Left kidney (tissue), 2 donors: Measurements from ENCODE around the gene NOTCH3. TPM values are rescaled to one million over a fixed set of nuclear protein-coding genes. Genes with fewer than 3 reads are reported as not detected.

Experiments
- DNase-seq: peaks from one replicate; pipeline ENCODE4 v3.0.0-alpha.2; 2013
- polyA plus RNA-seq: library from polyadenylated mRNA; unstranded; fragments of 120-200 nt; gene quantifications from one replicate; pipeline ENCODE4 v1.2.1, GENCODE V29; 2013; ENCODE audit not compliant: insufficient read length

Gene NOTCH3
- polyA plus RNA-seq, 1 donor: 102 TPM

GRCh38 chr19:15197275-15197941, 3.4 kb downstream of the NOTCH3 start:
- DNase-seq: no peak

GRCh38 chr19:15196360-15197005, 4.3 kb downstream of the NOTCH3 start:
- no peak for DNase-seq

- peak; percentile 62 for DNase-seq
These were observed 5.1 kb downstream of the NOTCH3 start for GRCh38 chr19:15195371-15196334.

GRCh38 chr19:15194938-15195337, 5.9 kb downstream of the NOTCH3 start:
- DNase-seq: no peak

- DNase-seq: no peak
These were observed 8.8 kb downstream of the NOTCH3 start for GRCh38 chr19:15191982-15192381.

- DNase-seq: no peak
These were observed 9.3 kb downstream of the NOTCH3 start for GRCh38 chr19:15191514-15191913.

GRCh38 chr19:15188851-15189250, 11.9 kb downstream of the NOTCH3 start:
- no peak for DNase-seq

GRCh38 chr19:15187026-15188007, 13.5 kb downstream of the NOTCH3 start:
- no peak for DNase-seq

GRCh38 chr19:15185188-15185587, 15.6 kb downstream of the NOTCH3 start:
- no peak for DNase-seq

- DNase-seq: no peak
These were observed 16.0 kb downstream of the NOTCH3 start for GRCh38 chr19:15184776-15185175.

GRCh38 chr19:15181394-15181793, 19.4 kb downstream of the NOTCH3 start:
- DNase-seq: no peak

- no peak for DNase-seq
These were observed 20.1 kb downstream of the NOTCH3 start for GRCh38 chr19:15180451-15181390.

GRCh38 chr19:15178629-15179308, 22.0 kb downstream of the NOTCH3 start:
- no peak for DNase-seq

GRCh38 chr19:15177269-15178116, 23.3 kb downstream of the NOTCH3 start:
- DNase-seq: peak; percentile 76

GRCh38 chr19:15175609-15176008, 25.2 kb downstream of the NOTCH3 start:
- no peak for DNase-seq

GRCh38 chr19:15173746-15174404, 26.9 kb downstream of the NOTCH3 start:
- no peak for DNase-seq

GRCh38 chr19:15170345-15170744, 30.4 kb downstream of the NOTCH3 start:
- no peak for DNase-seq
